IMR-90 (cell line): ENCODE data around the gene ADGRL4. TPM values are rescaled to one million over a fixed set of nuclear protein-coding genes. Genes with fewer than 3 reads are reported as not detected.

Experiments used
- ATAC-seq: fragments of 200-7000 bp; cut with Tn5 transposase; 2 replicates; pipeline ENCODE4 v1.9.1; 2020; ENCODE audit warnings: low read depth, mild to moderate bottlenecking, moderate library complexity
- BruUV-seq: library from RNA; stranded (reverse); fragments of 400-500 nt; replicated peaks from 2 replicates; lab custom pipeline; 2021; lab: Mats Ljungman, UMichigan
- CTCF ChIA-PET: fragments of 300-600 bp; formaldehyde crosslinking; extraction: SDS; loops from one replicate; lab custom pipeline; 2021; ENCODE audit warnings: antibody characterized with exemption; lab: Yijun Ruan, JAX
- POLR2A ChIA-PET: fragments of 300-600 bp; sonication (Branson Sonifier 250); formaldehyde crosslinking; loops from one replicate; lab custom pipeline; 2022; ENCODE audit warnings: antibody characterized with exemption; ENCODE audit not compliant: unreplicated experiment; lab: Charles Lee
- DNase-seq: peaks from one replicate; pipeline ENCODE4 v3.0.0; 2013
- H2AFZ ChIP-seq: replicated peaks from 2 replicates; pipeline ENCODE3; 2013; ENCODE audit warnings: low read length, mild to moderate bottlenecking; ENCODE audit not compliant: poor library complexity
- H2AK5ac ChIP-seq: 2 replicates; pipeline ENCODE4 v1.6.1; 2013; ENCODE audit warnings: low read depth, low read length, inconsistent platforms
- H2AK9ac ChIP-seq: replicated peaks from 2 replicates; pipeline ENCODE3; 2013; ENCODE audit warnings: mild to moderate bottlenecking, low read depth, low read length, moderate library complexity; ENCODE audit not compliant: poor library complexity
- H2BK120ac ChIP-seq: 2 replicates; pipeline ENCODE4 v1.6.1; 2013; ENCODE audit warnings: low read depth, low read length, inconsistent platforms
- H2BK15ac ChIP-seq: 3 replicates; pipeline ENCODE4 v1.6.1; 2013; ENCODE audit warnings: low read depth, low read length, inconsistent platforms
- H2BK20ac ChIP-seq: 2 replicates; pipeline ENCODE4 v1.6.1; 2013; ENCODE audit warnings: low read depth, mild to moderate bottlenecking, inconsistent platforms, low read length, moderate library complexity
- H2BK5ac ChIP-seq: 2 replicates; pipeline ENCODE4 v1.6.1; 2013; ENCODE audit warnings: mild to moderate bottlenecking, low read depth, low read length, inconsistent platforms; ENCODE audit not compliant: poor library complexity, severe bottlenecking
- H3K14ac ChIP-seq: replicated peaks from 2 replicates; pipeline ENCODE4 v1.6.1; 2013; ENCODE audit warnings: low read depth, low read length, inconsistent platforms
- H3K18ac ChIP-seq: 2 replicates; pipeline ENCODE4 v1.6.1; 2013; ENCODE audit warnings: low read depth, low read length, control low read depth
- H3K23ac ChIP-seq: 2 replicates; pipeline ENCODE4 v1.6.1; 2013; ENCODE audit warnings: low read depth, low read length, inconsistent platforms
- H3K27ac ChIP-seq: 2 replicates; pipeline ENCODE4 v1.5.1; 2013; ENCODE audit warnings: mild to moderate bottlenecking, control low read depth, low read length; ENCODE audit not compliant: insufficient read depth
- H3K27me3 ChIP-seq: 2 replicates; pipeline ENCODE4 v1.6.1; 2013; ENCODE audit warnings: low read length; ENCODE audit not compliant: control insufficient read depth, insufficient read depth
- H3K36me3 ChIP-seq: 2 replicates; pipeline ENCODE4 v1.6.1; 2013; ENCODE audit warnings: low read length, mixed read lengths; ENCODE audit not compliant: control insufficient read depth, insufficient read depth
- H3K4ac ChIP-seq: 2 replicates; pipeline ENCODE4 v1.6.1; 2013; ENCODE audit warnings: low read depth, low read length, inconsistent platforms
- H3K4me1 ChIP-seq: 2 replicates; pipeline ENCODE4 v1.6.1; 2013; ENCODE audit warnings: low read length, mixed read lengths; ENCODE audit not compliant: control insufficient read depth, insufficient read depth
- H3K4me2 ChIP-seq: 2 replicates; pipeline ENCODE4 v1.6.1; 2013; ENCODE audit warnings: low read depth, mild to moderate bottlenecking, control low read depth, low read length, moderate library complexity
- H3K4me3 ChIP-seq: 2 replicates; pipeline ENCODE4 v1.5.1; 2013; ENCODE audit warnings: low read depth, mild to moderate bottlenecking, control low read depth, low read length, moderate library complexity; ENCODE audit not compliant: insufficient read depth
- H3K56ac ChIP-seq: 2 replicates; pipeline ENCODE4 v1.6.1; 2013; ENCODE audit warnings: low read length, inconsistent platforms; ENCODE audit not compliant: insufficient read depth; ENCODE audit errors: extremely low read depth
- H3K79me1 ChIP-seq, 2 experiments: 2 replicates each; pipeline ENCODE4 v1.6.1; 2013; ENCODE audit warnings: low read length in 2 of 2, inconsistent platforms in 1 of 2, low read depth in 1 of 2
- H3K9ac ChIP-seq: 2 replicates; pipeline ENCODE4 v1.6.1; 2013; ENCODE audit warnings: low read depth, low read length, control low read depth
- H3K9me1 ChIP-seq: 2 replicates; pipeline ENCODE4 v1.6.1; 2013; ENCODE audit warnings: low read length, inconsistent platforms; ENCODE audit not compliant: insufficient read depth
- H3K9me3 ChIP-seq: 2 replicates; pipeline ENCODE4 v1.6.1; 2013; ENCODE audit warnings: low read length; ENCODE audit not compliant: control insufficient read depth, insufficient read depth
- H4K20me1 ChIP-seq: 2 replicates; pipeline ENCODE4 v1.6.1; 2013; ENCODE audit warnings: low read length, inconsistent platforms; ENCODE audit not compliant: insufficient read depth
- H4K5ac ChIP-seq: 2 replicates; pipeline ENCODE4 v1.6.1; 2013; ENCODE audit warnings: mild to moderate bottlenecking, low read depth, low read length, control low read depth
- H4K8ac ChIP-seq, 2 experiments: 2 replicates each; pipeline ENCODE4 v1.6.1; 2013; ENCODE audit warnings: low read depth in 2 of 2, low read length in 2 of 2, control low read depth in 1 of 2, inconsistent platforms in 1 of 2
- H4K91ac ChIP-seq: 2 replicates; pipeline ENCODE4 v1.6.1; 2013; ENCODE audit warnings: low read depth, low read length, inconsistent platforms; ENCODE audit not compliant: insufficient read depth
- MAFK ChIP-seq: IDR thresholded peaks from 2 replicates; pipeline ENCODE4 v1.6.1; 2012; ENCODE audit warnings: low read depth, low read length, improper control_type of control experiment
- POLR2A ChIP-seq: IDR thresholded peaks from 2 replicates; pipeline ENCODE4 v1.6.1; 2012; ENCODE audit warnings: mild to moderate bottlenecking, low read depth, low read length
- WGBS, 2 experiments: methylation state at CpG; one replicate each; pipeline versions ENCODE4 v1.1.5 to v1.1.7; 2013; ENCODE audit warnings: missing lambda C conversion rate in 2 of 2; ENCODE audit not compliant: insufficient read length in 1 of 2; ENCODE audit errors: extremely low coverage in 2 of 2; 5-methylcytosine and 5-hydroxymethylcytosine counted together
- dilution Hi-C: fragments of 300-500 bp; cut with HindIII; formaldehyde crosslinking; loops from one replicate; pipeline ENCODE4 v1.14.3; 2018; ENCODE audit warnings: low sequenced_read_pairs; ENCODE audit not compliant: unreplicated experiment
- in situ Hi-C: fragments of 300-500 bp; cut with MboI; formaldehyde crosslinking; loops from 3 replicates; pipeline ENCODE4 v1.14.3; 2019; ENCODE audit warnings: low sequenced_read_pairs, inconsistent platforms, mixed read lengths
- intact Hi-C: fragments of 100-400 bp; cut with micrococcal nuclease; formaldehyde crosslinking; loops from 2 replicates; pipeline ENCODE4 v1.10.0; 2022
- polyA plus RNA-seq, 3 experiments: library from polyadenylated mRNA; depleted of rRNA; stranded (reverse); fragments of >200 nt; gene quantifications; 2 replicates each; pipeline ENCODE4 v1.2.3, GENCODE V29; 2012; ENCODE audit warnings: low replicate concordance in 1 of 3
- total RNA-seq: library from RNA; depleted of rRNA; stranded (reverse); fragments of >200 nt; gene quantifications from 2 replicates; pipeline ENCODE4 v1.2.3, GENCODE V29; 2012

The ADGRL4 gene
- total and polyA plus RNA-seq, 2 of the 4 experiments (the other 2 are of a cell fraction) = 3.2 to 4.5 TPM

DNA sequence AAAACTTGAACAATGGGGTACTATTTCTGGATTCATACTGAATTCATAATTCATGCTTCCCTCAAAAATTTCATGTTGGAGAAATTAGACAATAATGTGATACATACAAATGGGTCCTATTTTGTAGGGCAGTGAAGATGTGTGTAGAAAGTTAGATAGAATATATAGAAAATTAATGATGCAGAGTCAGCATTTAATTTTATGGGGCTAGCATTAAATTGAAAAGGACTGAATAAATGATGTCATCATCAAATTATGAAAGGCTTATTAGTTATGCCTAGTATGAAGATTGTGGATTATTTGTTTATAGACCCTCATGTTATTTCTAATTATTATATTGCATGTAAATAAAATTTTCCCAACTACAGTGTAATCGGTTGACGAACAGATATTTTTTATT is 119.1 kb downstream of the ADGRL4 start:
- Histone ChIP-seq H4K5ac (no peak overlapping the region), H3K9me1 (0 out of 2 replicates have a peak, but pooled peaks cover 4% of the 10 kb centered on the region), H3K36me3 (no peaks in the 10 kb centered on the region), H4K20me1 (no peaks in the 10 kb centered on the region), H4K91ac (no peak overlapping the region), H3K4me1 (peaks cover 5% of the 10 kb centered on the region), H2BK5ac (no peak overlapping the region), H3K27me3 (no peaks in the 10 kb centered on the region), H3K18ac (no peak overlapping the region), H3K14ac (no peak overlapping the region), H3K9ac (no peak overlapping the region), H2BK20ac (no peak overlapping the region), H3K4me3 (no peak overlapping the region), H3K27ac (no peak overlapping the region), H2AFZ (no peak overlapping the region), H2BK15ac (no peak overlapping the region), H3K79me1 (no peaks in the 10 kb centered on the region), H3K9me3 (no peaks in the 10 kb centered on the region), H3K4me2 (no peak overlapping the region), H2BK120ac (no peak overlapping the region), H4K8ac (no peak overlapping the region), H3K4ac (no peak overlapping the region), H2AK9ac (no peak overlapping the region), H2AK5ac (no peak overlapping the region), H3K23ac (no peak overlapping the region), H3K56ac (no peak overlapping the region)
- CTCF ChIA-PET = no interaction called here
- dilution Hi-C loops (no loop called here), intact Hi-C loops (no loop called here), in situ Hi-C loops (no loop called here)
- ATAC-seq = no peak
- POLR2A ChIA-PET = no interaction called here
- TF ChIP-seq POLR2A (no peak), MAFK (peak; percentile 94)
- DNase-seq = no peak
- WGBS, 2 experiments = no CpG with 5 or more reads among the region's 2 CpGs
- BruUV-seq = no TSS peak
